ENCODE measurements around the gene HEATR5B. TPM values are rescaled to one million over a fixed set of nuclear protein-coding genes. Genes with fewer than 3 reads are reported as not detected.
A peak's percentile ranks its signal among the peaks of the same experiment; 100 is the strongest.

Gene HEATR5B
- total RNA-seq, 2 donors from 2014 or later = 21.0 to 35.6 TPM

- no peaks in the 10 kb centered on the region for H3K27me3 ChIP-seq (replicated peaks; ENCODE audit: insufficient read depth)
- no peak for ATAC-seq (ENCODE audit: insufficient number of reproducible peaks, low FRiP score, low read depth)
- peaks cover 2 to 5% of the 10 kb centered on the region in 2 donors for H3K4me1 ChIP-seq (ENCODE audit: control insufficient read depth in 1 of 2, low read depth in 2 of 2)
- no peak for TF ChIP-seq CTCF (IDR thresholded peaks at IDR 0.05)
- no peak overlapping the region for H3K27ac ChIP-seq
- H3K9me3 ChIP-seq = no peaks in the 10 kb centered on the region
- no peak for DNase-seq (ENCODE audit: low spot score)
- peaks cover 28% of the 10 kb centered on the region for H3K36me3 ChIP-seq
- no peak overlapping the region for H3K4me3 ChIP-seq
Measured at GRCh38 chr2:37026050-37026449, 58.1 kb downstream of the HEATR5B start.

DNA sequence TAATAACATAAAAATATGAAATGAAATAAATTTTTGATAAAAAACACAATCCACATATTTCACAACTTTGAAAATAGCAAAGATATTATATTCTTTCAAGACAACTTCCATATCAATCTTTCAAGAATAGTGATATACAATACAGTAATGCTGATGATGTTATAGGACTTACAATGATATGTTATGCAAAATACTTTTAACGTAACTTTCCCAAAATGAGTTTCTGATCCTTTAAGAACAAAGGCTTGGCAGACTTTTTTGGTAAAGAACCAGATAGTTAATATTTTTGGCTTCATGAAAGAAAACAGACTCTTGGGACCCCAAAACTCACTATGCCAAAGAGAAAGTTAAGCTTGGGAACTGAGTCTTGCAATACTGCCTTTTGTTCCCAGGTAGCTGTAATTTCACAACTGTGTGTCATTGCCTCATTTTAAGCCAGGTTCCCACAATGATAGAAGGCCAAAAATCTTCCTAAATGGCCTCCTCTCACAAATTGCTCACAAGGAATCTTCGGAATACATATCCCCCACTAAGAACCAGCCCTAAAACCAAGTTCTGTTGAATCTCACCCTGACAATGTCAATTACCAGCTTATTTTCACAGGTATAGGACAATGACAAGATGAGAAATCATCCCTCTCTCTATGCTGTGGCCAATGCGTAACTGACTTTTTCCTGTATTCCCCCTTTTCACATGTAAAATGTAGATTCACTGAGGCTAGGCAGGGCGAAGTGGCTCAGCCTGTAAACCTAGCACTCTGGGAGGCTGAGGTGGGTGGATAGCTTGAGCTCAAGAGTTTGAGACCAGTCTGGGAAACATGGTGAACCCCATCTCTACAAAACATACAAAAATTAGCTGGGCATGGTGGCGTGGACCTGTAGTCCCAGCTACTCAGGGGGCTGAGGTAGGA lies 63.0 kb downstream of the HEATR5B start:
- no peak for ATAC-seq (ENCODE audit: insufficient number of reproducible peaks, low FRiP score, low read depth)
- H3K4me1 ChIP-seq (ENCODE audit: control insufficient read depth in 1 of 2, low read depth in 2 of 2) = peaks cover 2 to 21% of the 10 kb centered on the region in 2 donors
- H3K4me3 ChIP-seq = no peak overlapping the region
- H3K27ac ChIP-seq = peak overlapping the region; percentile 54 to 71
- no peak for DNase-seq (ENCODE audit: low spot score)
- peaks cover 18% of the 10 kb centered on the region for H3K36me3 ChIP-seq
- no peaks in the 10 kb centered on the region for H3K9me3 ChIP-seq
- TF ChIP-seq CTCF (IDR thresholded peaks at IDR 0.05) = no peak
- no peaks in the 10 kb centered on the region for H3K27me3 ChIP-seq (replicated peaks; ENCODE audit: insufficient read depth)

DNA sequence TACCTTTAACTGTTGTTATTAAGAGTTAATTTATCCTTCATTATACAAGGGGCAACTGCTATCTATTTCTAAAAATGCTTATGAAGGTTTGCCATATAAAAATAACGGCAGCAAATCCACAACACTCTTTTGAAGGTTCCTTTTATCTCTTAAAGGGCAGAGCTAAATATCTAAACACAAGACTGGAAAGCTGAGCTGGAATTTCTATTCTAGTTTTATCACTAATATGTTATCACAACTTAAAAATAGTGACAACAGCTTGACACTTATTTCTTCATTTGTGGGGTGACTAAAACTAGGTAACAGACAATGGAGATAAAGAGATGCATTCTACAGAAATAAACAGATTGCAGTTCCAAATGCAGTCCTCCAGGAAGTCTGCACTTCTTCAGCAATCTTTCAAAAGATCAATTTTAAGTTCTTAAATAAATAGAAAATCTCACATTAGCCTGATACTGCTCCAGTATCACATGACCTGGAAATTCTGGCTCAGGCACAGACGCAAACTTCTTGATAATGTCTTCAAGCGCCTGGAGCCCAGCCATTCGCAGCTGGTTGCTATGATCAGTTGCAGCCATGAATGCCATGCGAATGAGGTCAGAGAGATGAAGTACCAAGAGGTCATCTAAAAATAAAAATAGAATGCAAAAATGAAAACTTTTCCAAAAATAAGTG lies 63.8 kb downstream of the HEATR5B start:
- H3K4me1 ChIP-seq (ENCODE audit: control insufficient read depth in 1 of 2, low read depth in 2 of 2) = peaks cover 2 to 21% of the 10 kb centered on the region in 2 donors
- no peaks in the 10 kb centered on the region for H3K9me3 ChIP-seq
- H3K4me3 ChIP-seq = no peak overlapping the region
- H3K27me3 ChIP-seq (replicated peaks; ENCODE audit: insufficient read depth) = no peaks in the 10 kb centered on the region
- peak; percentile 65 for ATAC-seq (ENCODE audit: insufficient number of reproducible peaks, low FRiP score, low read depth)
- peaks cover 13% of the 10 kb centered on the region for H3K36me3 ChIP-seq
- TF ChIP-seq CTCF (IDR thresholded peaks at IDR 0.05) = no peak
- peak; percentile 52 for DNase-seq (ENCODE audit: low spot score)
- H3K27ac ChIP-seq = peak overlapping the region; percentile 23 to 71

DNA sequence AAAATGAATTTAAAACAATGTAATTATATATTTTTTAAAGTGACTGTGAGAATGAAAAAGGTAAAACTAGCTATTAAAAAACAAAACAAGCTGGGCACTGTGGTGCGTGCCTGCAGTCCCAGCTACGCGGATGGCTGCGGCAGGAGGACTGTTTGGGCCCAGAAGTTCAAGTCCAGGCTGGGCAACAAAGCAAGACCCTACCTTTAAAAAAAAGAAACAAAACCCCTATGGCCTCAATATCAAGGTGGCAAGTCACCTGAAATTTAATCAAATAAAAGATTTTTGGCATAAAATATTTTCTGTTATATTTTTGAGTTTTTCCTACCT lies 70.9 kb downstream of the HEATR5B start:
- no peaks in the 10 kb centered on the region for H3K9me3 ChIP-seq
- H3K27ac ChIP-seq = no peak overlapping the region
- ATAC-seq (ENCODE audit: insufficient number of reproducible peaks, low FRiP score, low read depth) (no peak), DNase-seq (ENCODE audit: low spot score) (no peak)
- H3K4me1 ChIP-seq (ENCODE audit: control insufficient read depth in 1 of 2, low read depth in 2 of 2) = no peaks in the 10 kb centered on the region
- no peak overlapping the region for H3K4me3 ChIP-seq
- peaks cover 18% of the 10 kb centered on the region for H3K36me3 ChIP-seq
- H3K27me3 ChIP-seq (replicated peaks; ENCODE audit: insufficient read depth) = no peaks in the 10 kb centered on the region
- TF ChIP-seq CTCF (IDR thresholded peaks at IDR 0.05) = no peak

- ATAC-seq (ENCODE audit: insufficient number of reproducible peaks, low FRiP score, low read depth) = no peak
- no peak overlapping the region for H3K27ac ChIP-seq
- TF ChIP-seq CTCF (IDR thresholded peaks at IDR 0.05) = no peak
- no peaks in the 10 kb centered on the region for H3K9me3 ChIP-seq
- H3K4me1 ChIP-seq (ENCODE audit: control insufficient read depth in 1 of 2, low read depth in 2 of 2) = no peaks in the 10 kb centered on the region
- H3K36me3 ChIP-seq = peaks cover 15% of the 10 kb centered on the region
- H3K27me3 ChIP-seq (replicated peaks; ENCODE audit: insufficient read depth) = no peaks in the 10 kb centered on the region
- no peak for DNase-seq (ENCODE audit: low spot score)
- H3K4me3 ChIP-seq = no peak overlapping the region
Measured at GRCh38 chr2:37011130-37011529, 73.0 kb downstream of the HEATR5B start.
